Measurements from ENCODE around the gene PCSK6.

PCSK6 gene

DNA sequence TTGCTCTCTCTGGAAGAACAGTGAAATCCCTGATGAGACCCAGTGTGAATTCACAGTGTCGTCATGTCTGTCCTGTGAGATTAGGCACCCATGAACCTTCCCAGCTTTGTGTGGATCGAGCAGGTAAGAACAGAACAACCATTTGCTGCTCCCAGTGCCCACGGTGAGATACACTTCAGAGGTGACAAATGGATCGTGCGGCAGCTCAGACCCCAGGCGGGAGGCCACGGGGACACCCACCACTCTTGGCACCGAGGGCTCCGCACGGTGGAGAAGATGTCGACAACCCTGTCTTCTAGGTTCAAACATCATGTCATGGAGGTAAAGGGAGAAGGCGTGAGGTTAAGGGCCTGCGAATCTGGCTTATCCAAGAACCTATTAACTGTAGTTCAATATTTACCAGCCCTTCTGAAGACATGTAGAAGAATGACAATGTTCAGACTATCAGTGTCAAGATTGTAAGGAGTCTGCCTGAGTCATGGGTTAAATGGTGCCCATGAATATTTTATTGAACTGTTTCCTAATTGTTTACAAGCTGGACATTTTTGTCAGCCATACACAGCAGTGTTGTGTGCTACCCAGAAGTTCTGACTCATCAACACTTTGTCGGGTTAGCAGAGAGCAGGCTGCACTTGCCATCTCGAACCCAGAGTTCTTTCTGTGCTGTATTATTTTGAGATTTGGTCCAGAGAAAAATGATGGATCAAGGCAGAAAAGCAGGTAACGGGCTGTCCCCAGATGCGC is 15.5 kb upstream of the PCSK6 start:
- in situ Hi-C loops (cut with HindIII; ENCODE audit: low pct_ligation_motif_present, low sequenced_read_pairs), result no loop called here
- H3K27ac ChIP-seq, result no peak overlapping the region
- TF ChIP-seq, protein P1, sequence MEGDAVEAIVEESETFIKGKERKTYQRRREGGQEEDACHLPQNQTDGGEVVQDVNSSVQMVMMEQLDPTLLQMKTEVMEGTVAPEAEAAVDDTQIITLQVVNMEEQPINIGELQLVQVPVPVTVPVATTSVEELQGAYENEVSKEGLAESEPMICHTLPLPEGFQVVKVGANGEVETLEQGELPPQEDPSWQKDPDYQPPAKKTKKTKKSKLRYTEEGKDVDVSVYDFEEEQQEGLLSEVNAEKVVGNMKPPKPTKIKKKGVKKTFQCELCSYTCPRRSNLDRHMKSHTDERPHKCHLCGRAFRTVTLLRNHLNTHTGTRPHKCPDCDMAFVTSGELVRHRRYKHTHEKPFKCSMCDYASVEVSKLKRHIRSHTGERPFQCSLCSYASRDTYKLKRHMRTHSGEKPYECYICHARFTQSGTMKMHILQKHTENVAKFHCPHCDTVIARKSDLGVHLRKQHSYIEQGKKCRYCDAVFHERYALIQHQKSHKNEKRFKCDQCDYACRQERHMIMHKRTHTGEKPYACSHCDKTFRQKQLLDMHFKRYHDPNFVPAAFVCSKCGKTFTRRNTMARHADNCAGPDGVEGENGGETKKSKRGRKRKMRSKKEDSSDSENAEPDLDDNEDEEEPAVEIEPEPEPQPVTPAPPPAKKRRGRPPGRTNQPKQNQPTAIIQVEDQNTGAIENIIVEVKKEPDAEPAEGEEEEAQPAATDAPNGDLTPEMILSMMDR (IDR thresholded peaks at IDR 0.05; ENCODE audit: low read depth, low read length, missing control alignments), result no peak
- no peak for DNase-seq
- no peak overlapping the region for H3K4me3 ChIP-seq (ENCODE audit: low read depth, low read length)
- no peaks in the 10 kb centered on the region for H3K36me3 ChIP-seq (replicated peaks)
- H3K27me3 ChIP-seq (replicated peaks), result no peaks in the 10 kb centered on the region

DNA sequence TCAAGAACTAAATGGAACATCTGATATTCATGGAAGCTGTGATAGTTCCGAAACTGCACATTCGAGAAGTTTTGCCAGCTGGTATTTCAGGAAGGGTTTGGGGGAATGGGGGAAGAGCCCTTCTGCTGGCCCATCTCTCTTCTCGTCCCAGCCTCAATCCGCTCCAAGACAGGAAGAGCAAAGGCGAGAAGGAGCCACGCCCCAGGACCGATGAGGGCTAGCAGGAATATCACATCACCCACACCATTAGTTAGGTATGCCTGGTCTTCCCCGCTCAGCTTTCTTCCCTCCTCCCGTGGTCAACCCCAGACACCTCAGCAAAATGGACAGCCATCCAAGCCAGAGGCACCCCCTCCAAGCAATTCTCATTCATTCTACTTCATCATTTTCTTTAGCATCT is 14.9 kb upstream of the PCSK6 start:
- TF ChIP-seq, protein P1 (IDR thresholded peaks at IDR 0.05; ENCODE audit: low read depth, low read length, missing control alignments), result no peak
- H3K27me3 ChIP-seq (replicated peaks), result no peaks in the 10 kb centered on the region
- H3K36me3 ChIP-seq (replicated peaks), result no peaks in the 10 kb centered on the region
- H3K27ac ChIP-seq, result no peak overlapping the region
- DNase-seq, result no peak
- in situ Hi-C loops (cut with HindIII; ENCODE audit: low pct_ligation_motif_present, low sequenced_read_pairs), result no loop called here
- H3K4me3 ChIP-seq (ENCODE audit: low read depth, low read length), result no peak overlapping the region

DNA sequence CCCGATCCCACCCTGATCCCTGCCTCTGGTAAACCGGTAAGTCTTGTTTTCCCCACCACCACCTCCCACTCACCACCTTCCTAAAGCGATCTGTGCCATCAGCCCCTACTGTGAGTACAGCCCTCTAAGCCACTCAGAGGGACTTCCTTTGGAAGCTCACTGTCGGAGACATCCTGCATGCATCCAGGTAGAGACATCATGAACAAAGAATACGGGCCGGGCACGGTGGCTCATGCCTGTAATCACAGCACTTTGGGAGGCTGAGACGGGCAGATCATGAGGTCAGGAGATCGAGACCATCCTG is 13.7 kb upstream of the PCSK6 start:
- in situ Hi-C loops (cut with HindIII; ENCODE audit: low pct_ligation_motif_present, low sequenced_read_pairs), result no loop called here
- no peak for DNase-seq
- TF ChIP-seq, protein P1 (IDR thresholded peaks at IDR 0.05; ENCODE audit: low read depth, low read length, missing control alignments), result no peak

DNA sequence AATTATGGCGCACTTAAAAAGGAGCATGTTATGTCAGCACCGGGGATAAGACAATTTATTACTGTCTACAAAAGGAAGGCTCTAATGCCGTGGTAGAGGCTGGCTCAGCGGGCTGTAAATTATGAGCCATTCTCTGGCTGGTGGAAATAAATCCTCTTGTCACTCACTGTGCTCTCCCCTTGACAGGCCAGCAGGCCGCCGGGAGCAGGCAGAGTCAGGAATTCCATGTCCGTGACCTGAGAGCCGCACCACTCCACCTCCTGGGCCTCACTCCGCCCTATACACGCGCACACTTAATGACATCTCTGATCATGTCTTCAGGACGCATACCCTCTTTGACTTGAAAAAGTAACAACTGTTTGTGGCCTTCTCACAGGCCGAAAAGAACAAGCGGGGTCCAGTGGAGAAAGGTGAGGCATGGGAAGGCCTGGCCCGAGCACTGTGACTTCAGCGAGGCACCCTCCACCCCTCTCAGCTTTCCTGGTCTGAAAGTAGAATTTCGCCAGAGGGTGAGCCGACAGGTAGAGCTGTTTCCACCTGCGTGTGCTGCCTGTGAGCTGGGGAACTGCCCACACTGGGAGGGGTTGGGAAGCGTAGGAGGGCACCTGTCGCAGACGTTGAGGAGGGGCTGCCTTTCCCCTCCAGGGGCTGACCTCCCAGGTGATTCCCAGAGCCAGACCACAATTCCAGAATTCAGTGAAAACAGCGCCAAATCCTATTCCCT is 13.2 kb upstream of the PCSK6 start:
- in situ Hi-C loops (cut with HindIII; ENCODE audit: low pct_ligation_motif_present, low sequenced_read_pairs), result no loop called here
- no peaks in the 10 kb centered on the region for H3K36me3 ChIP-seq (replicated peaks)
- TF ChIP-seq, protein P1 (IDR thresholded peaks at IDR 0.05; ENCODE audit: low read depth, low read length, missing control alignments), result no peak

More for the DNA sequence above, 13.7 kb upstream of the PCSK6 start:
- H3K36me3 ChIP-seq (replicated peaks), result no peaks in the 10 kb centered on the region
- H3K4me3 ChIP-seq (ENCODE audit: low read depth, low read length), result no peak overlapping the region
- no peaks in the 10 kb centered on the region for H3K27me3 ChIP-seq (replicated peaks)
- no peak overlapping the region for H3K27ac ChIP-seq

DNA sequence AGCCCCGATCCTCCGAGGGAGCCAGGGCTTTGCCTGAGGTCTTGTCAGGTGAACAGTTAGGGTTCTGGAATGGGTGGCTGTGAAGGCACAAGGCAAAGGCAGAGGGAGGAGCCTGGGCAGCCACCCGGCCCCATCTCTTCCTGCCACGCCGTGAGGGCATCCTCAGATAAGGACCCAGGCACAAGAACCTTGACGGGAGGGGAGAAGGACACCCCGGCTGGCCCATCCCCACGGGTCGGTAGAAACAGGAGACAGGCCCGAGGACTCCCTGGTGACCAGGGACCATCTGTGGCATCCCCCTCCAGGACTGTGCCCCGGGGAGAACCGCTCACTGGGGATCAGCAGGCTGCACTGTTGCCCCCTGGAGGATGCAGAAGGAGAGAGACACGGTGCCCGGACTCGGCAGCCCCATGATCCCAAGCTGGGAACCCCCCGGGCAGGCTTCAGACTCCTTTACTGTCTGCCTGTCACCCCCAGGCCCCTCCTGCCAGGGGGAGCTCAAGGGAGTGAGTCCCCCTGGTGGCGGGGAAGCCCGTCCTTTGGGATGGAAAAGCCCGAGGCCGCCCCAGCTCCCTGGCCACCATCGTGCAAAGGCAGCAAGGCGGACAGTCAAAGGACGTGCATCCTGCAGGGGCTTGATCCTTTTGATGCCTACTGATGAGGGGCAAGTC is 12.3 kb upstream of the PCSK6 start:
- peak; percentile 28 for DNase-seq
- Histone ChIP-seq H3K27ac (no peak overlapping the region), H3K4me3 (ENCODE audit: low read depth, low read length) (no peak overlapping the region), H3K36me3 (replicated peaks) (no peaks in the 10 kb centered on the region), H3K27me3 (replicated peaks) (no peaks in the 10 kb centered on the region)
- in situ Hi-C loops (cut with HindIII; ENCODE audit: low pct_ligation_motif_present, low sequenced_read_pairs), result no loop called here
- TF ChIP-seq, protein P1 (IDR thresholded peaks at IDR 0.05; ENCODE audit: low read depth, low read length, missing control alignments), result peak; percentile 66

More for the DNA sequence above, 13.2 kb upstream of the PCSK6 start:
- H3K27ac ChIP-seq, result no peak overlapping the region
- no peak overlapping the region for H3K4me3 ChIP-seq (ENCODE audit: low read depth, low read length)
- H3K27me3 ChIP-seq (replicated peaks), result no peaks in the 10 kb centered on the region
- no peak for DNase-seq

All from brain microvascular endothelial cell (primary cell).